K562 (cell line): Measurements from ENCODE around the gene SYK. TPM values are rescaled to one million over a fixed set of nuclear protein-coding genes. Genes with fewer than 3 reads are reported as not detected.

Experiments used
- ATAC-seq: fragments of 200-7000 bp; cut with Tn5 transposase; 3 replicates; pipeline ENCODE4 v1.9.1; 2020; ENCODE audit warnings: moderate library complexity
- BruUV-seq: library from RNA; stranded (reverse); fragments of 400-500 nt; replicated peaks from 2 replicates; lab custom pipeline; 2021; lab: Mats Ljungman, UMichigan
- CTCF ChIA-PET: fragments of 300-600 bp; formaldehyde crosslinking; extraction: SDS; loops from one replicate; lab custom pipeline; 2021; ENCODE audit warnings: low intra/inter-chr PET ratio; lab: Yijun Ruan, JAX
- POLR2A ChIA-PET: fragments of 300-600, 350-650 bp; sonication (Branson Sonifier 250); formaldehyde crosslinking; extraction: SDS; loops from one replicate; lab custom pipeline; 2021; ENCODE audit warnings: antibody characterized with exemption, inconsistent platforms; lab: Yijun Ruan, JAX
- DNase-seq, 4 experiments: peaks; one replicate each; pipeline versions ENCODE4 v3.0.0 to v3.0.0-alpha.2; 2011 to 2018; ENCODE audit warnings: low spot score in 3 of 4, mixed read lengths in 3 of 4; ENCODE audit errors: extremely low read depth in 1 of 4
- FAIRE-seq: peaks from 2 replicates; lab custom pipeline; 2011; peaks lifted over from hg19 to GRCh38; lab: Jason Lieb, UNC
- H2AFZ ChIP-seq: 2 replicates; pipeline ENCODE4 v1.6.0; 2011; ENCODE audit warnings: low read depth, low read length, control low read depth, inconsistent platforms
- H3K27ac ChIP-seq: fragments of 200-600 bp; 3 replicates; pipeline ENCODE4 v1.8.0; 2011; ENCODE audit warnings: low read depth, mild to moderate bottlenecking, control low read depth, inconsistent platforms, low read length, moderate library complexity, mixed read lengths; ENCODE audit errors: extremely low read depth
- H3K27me3 ChIP-seq, 2 experiments: fragments of 300-600 bp in 1 of 2; 2 replicates in 1 of 2; 3 replicates in 1 of 2; pipeline versions ENCODE4 v1.6.0 to v1.8.0; 2011; ENCODE audit warnings: inconsistent platforms in 2 of 2, low read length in 2 of 2, mild to moderate bottlenecking in 1 of 2, mixed read lengths in 1 of 2, moderate library complexity in 1 of 2; ENCODE audit not compliant: control insufficient read depth in 2 of 2, insufficient read depth in 2 of 2
- H3K36me3 ChIP-seq: fragments of 300-600 bp; 3 replicates; pipeline ENCODE4 v1.8.0; 2011; ENCODE audit warnings: mild to moderate bottlenecking, low read length, inconsistent platforms; ENCODE audit not compliant: control insufficient read depth, insufficient read depth
- H3K4me1 ChIP-seq, 2 experiments: fragments of 200-600 bp in 1 of 2; replicated peaks in 1 of 2; 2 replicates in 1 of 2; 3 replicates in 1 of 2; pipeline versions ENCODE4 v1.5.1 to v1.8.0; 2011; ENCODE audit warnings: inconsistent platforms in 2 of 2, low read length in 2 of 2, mild to moderate bottlenecking in 1 of 2, mixed read lengths in 1 of 2, moderate library complexity in 1 of 2; ENCODE audit not compliant: control insufficient read depth in 2 of 2, insufficient read depth in 2 of 2
- H3K4me2 ChIP-seq: 2 replicates; pipeline ENCODE4 v1.6.1; 2011; ENCODE audit warnings: low read length, control low read depth, inconsistent platforms, mixed read lengths; ENCODE audit not compliant: insufficient read depth
- H3K4me3 ChIP-seq: fragments of 200-600 bp; sonication (generic), shearing (Covaris generic); 2 replicates; pipeline ENCODE4 v1.5.1; 2016; ENCODE audit warnings: control low read depth, inconsistent platforms
- H3K79me2 ChIP-seq: fragments of 200-600 bp; 3 replicates; pipeline ENCODE4 v1.8.0; 2011; ENCODE audit warnings: low read length, inconsistent platforms; ENCODE audit not compliant: control insufficient read depth, insufficient read depth
- H3K9ac ChIP-seq, 2 experiments: 2 replicates each; pipeline versions ENCODE4 v1.6.0 to v1.6.1; 2011; ENCODE audit warnings: low read depth in 2 of 2, low read length in 2 of 2, control low read depth in 1 of 2, inconsistent platforms in 1 of 2, mild to moderate bottlenecking in 1 of 2, mixed read lengths in 1 of 2; ENCODE audit not compliant: insufficient read depth in 1 of 2
- H3K9me1 ChIP-seq: one replicate; pipeline ENCODE4 v1.6.0; 2011; ENCODE audit warnings: inconsistent platforms, mild to moderate bottlenecking, low read length, moderate library complexity; ENCODE audit not compliant: control insufficient read depth, insufficient read depth
- H3K9me3 ChIP-seq: replicated peaks from 2 replicates; pipeline ENCODE4 v1.5.1; 2011; ENCODE audit warnings: low read depth, low read length, inconsistent platforms; ENCODE audit not compliant: control insufficient read depth, insufficient read depth
- H4K20me1 ChIP-seq: replicated peaks from 2 replicates; pipeline ENCODE4 v1.6.1; 2011; ENCODE audit warnings: low read length, inconsistent platforms, mixed read lengths; ENCODE audit not compliant: control insufficient read depth, insufficient read depth
- ATF4 ChIP-seq: fragments of 450-650 bp; formaldehyde crosslinking; IDR thresholded peaks from 2 replicates; pipeline ENCODE4 v1.4.0; 2022; ENCODE audit warnings: mild to moderate bottlenecking, moderate library complexity
- BACH1 ChIP-seq: fragments of 200-800 bp; sonication (Bioruptor generic); IDR thresholded peaks from 2 replicates; pipeline ENCODE4 v1.6.1; 2016; ENCODE audit warnings: missing genetic modification characterization, missing compliant biosample characterization
- CAMTA2 ChIP-seq: fragments of 250-450 bp; sonication (Bioruptor Pico); conservative IDR thresholded peaks from 2 replicates; pipeline ENCODE4 v1.5.1; 2022
- DPF2 ChIP-seq: fragments of 450-650 bp; IDR thresholded peaks from 2 replicates; pipeline ENCODE4 v1.6.1; 2016
- E2F1 ChIP-seq: sonication (generic); formaldehyde crosslinking; IDR thresholded peaks from 2 replicates; pipeline ENCODE4 v1.8.1; 2023; ENCODE audit warnings: mild to moderate bottlenecking, missing genetic modification reagents, moderate library complexity
- EP300 ChIP-seq: IDR thresholded peaks from 2 replicates; pipeline ENCODE4 v1.6.1; 2012; ENCODE audit warnings: low read length, improper control_type of control experiment
- HMG20B ChIP-seq: fragments of 250-450 bp; sonication (Bioruptor Pico); IDR thresholded peaks from 2 replicates; pipeline ENCODE4 v1.5.0; 2021; ENCODE audit warnings: mild to moderate bottlenecking
- MAFG ChIP-seq: fragments of 450-650 bp; conservative IDR thresholded peaks from 2 replicates; pipeline ENCODE4 v1.6.1; 2016; ENCODE audit warnings: missing genetic modification characterization, missing compliant biosample characterization
- MYNN ChIP-seq, 2 experiments: sonication (generic); formaldehyde crosslinking in 1 of 2; IDR thresholded peaks; 2 replicates each; pipeline versions ENCODE4 v1.5.0 to v1.6.1; 2016 to 2020; ENCODE audit warnings: antibody characterized with exemption in 1 of 2, missing genetic modification reagents in 1 of 2
- POLR2H ChIP-seq: IDR thresholded peaks from 2 replicates; pipeline ENCODE4 v1.6.1; 2016; ENCODE audit warnings: missing genetic modification characterization, low read depth, mild to moderate bottlenecking, control low read depth, missing compliant biosample characterization, moderate library complexity
- USF1 ChIP-seq: sonication (generic); formaldehyde crosslinking; IDR thresholded peaks from 2 replicates; pipeline ENCODE4 v1.9.0; 2022; ENCODE audit warnings: mild to moderate bottlenecking, missing genetic modification reagents
- ZBTB9 ChIP-seq: fragments of 450-650 bp; formaldehyde crosslinking; IDR thresholded peaks from 2 replicates; pipeline ENCODE4 v1.4.0; 2020; ENCODE audit warnings: mild to moderate bottlenecking, moderate library complexity
- ZNF778 ChIP-seq: fragments of 450-650 bp; formaldehyde crosslinking; IDR thresholded peaks from 2 replicates; pipeline ENCODE4 v1.4.0; 2020; ENCODE audit warnings: mild to moderate bottlenecking, moderate library complexity
- WGBS: fragments of 100-300 bp; shearing (Covaris generic); methylation state at CpG from one replicate; pipeline ENCODE4 v1.1.6; 2016; ENCODE audit warnings: low coverage, mixed read lengths; ENCODE audit not compliant: insufficient coverage; ENCODE audit errors: missing lambda C conversion rate; 5-methylcytosine and 5-hydroxymethylcytosine counted together
- in situ Hi-C: fragments of 300-500 bp; cut with MboI; formaldehyde crosslinking; loops from 4 replicates; pipeline ENCODE4 v1.15.0; 2018; ENCODE audit warnings: inconsistent platforms, mixed read lengths
- intact Hi-C: fragments of 100-400 bp; cut with micrococcal nuclease; formaldehyde crosslinking; loops from 2 replicates; pipeline ENCODE4 v1.14.2; 2022
- polyA plus RNA-seq, 8 experiments: library from polyadenylated mRNA; depleted of rRNA in 4 of 8; stranded (reverse) in 5 of 8; unstranded in 3 of 8; fragments of >200 nt; fragmentation: Nextera tagmentation in 2 of 8; fragmentation: Illumina TruSeq in 1 of 8; extraction: Ambion mirVana in 2 of 8; extraction: Trizol in 1 of 8; gene quantifications; 2 replicates each; pipeline versions ENCODE4 v1.2.1 to v1.2.3, GENCODE V29; 2011 to 2014; ENCODE audit warnings: inconsistent platforms in 1 of 8, missing spikeins in 1 of 8
- total RNA-seq, 7 experiments: library from RNA; depleted of rRNA in 6 of 7; stranded (reverse); fragments of >200 nt in 6 of 7; fragmentation: Illumina TruSeq in 2 of 7; extraction: Trizol in 2 of 7; gene quantifications; 2 replicates each; pipeline versions ENCODE4 v1.2.1 to v1.2.3, GENCODE V29; 2011 to 2021; ENCODE audit warnings: low replicate concordance in 1 of 7

Gene SYK
- total and polyA plus RNA-seq, 9 of the 15 experiments (the other 6 are each of a cell fraction or from before 2014, with no cell fraction given) = 3.9 to 32.7 (median 16.7) TPM

GRCh38 chr9:90838581-90839154 lies 37.0 kb downstream of the SYK start (continued):
- TF ChIP-seq ZBTB9 (no peak), USF1 (CRISPR knock-in tag) (no peak), BACH1 (no peak), HMG20B (CRISPR knock-in tag) (no peak), EP300 (no peak), MAFG (no peak), POLR2H (tag) (no peak)

- in situ Hi-C loops = no loop called here
- H3K4me1 ChIP-seq = peaks cover 2 to 7% of the 10 kb centered on the region in 2 experiments; a peak in 3 of 5 replicates
- H3K36me3 ChIP-seq = peaks cover 2% of the 10 kb centered on the region; the same call in 2 of the 3 replicates
- H3K9me3 ChIP-seq = no peaks in the 10 kb centered on the region; the same call in 1 of the 2 replicates
- 0 out of 3 replicates have a peak, but pooled peaks cover 2% of the 10 kb centered on the region for H3K79me2 ChIP-seq
- H3K9ac ChIP-seq = no peak overlapping the region
- H4K20me1 ChIP-seq = no peaks in the 10 kb centered on the region; the same call in 1 of the 2 replicates
- no peaks in the 10 kb centered on the region for H3K9me1 ChIP-seq
- H2AFZ ChIP-seq = no peak overlapping the region
- H3K4me2 ChIP-seq = no peak overlapping the region
- H3K27me3 ChIP-seq = no peaks in the 10 kb centered on the region
- ATAC-seq (no peak), FAIRE-seq (no peak), DNase-seq (no peak)
- H3K27ac ChIP-seq = no peak overlapping the region
- 74% methylated on average over 6 of the region's 7 CpGs for WGBS
- POLR2A ChIA-PET = interaction anchor here (1.1 kb wide), 1 partner anchor 14 kb away, joined by 3 read pairs; no protein-coding TSS in a partner anchor
- intact Hi-C loops = no loop called here
- no TSS peak for BruUV-seq
- CTCF ChIA-PET = no interaction called here
- no peak overlapping the region for H3K4me3 ChIP-seq
- no peak for TF ChIP-seq MYNN (IDR thresholded peaks at IDR 0.05)
- no peak for TF ChIP-seq MYNN (CRISPR knock-in tag; IDR thresholded peaks at IDR 0.05)
- no peak for TF ChIP-seq DPF2
- no peak for TF ChIP-seq E2F1 (CRISPR knock-in tag)
- TF ChIP-seq ZNF778 (CRISPR knock-in tag) = no peak
- no peak for TF ChIP-seq CAMTA2 (CRISPR knock-in tag)
- TF ChIP-seq ATF4 (CRISPR knock-in tag) = no peak
Measured at GRCh38 chr9:90839183-90839728, 37.6 kb downstream of the SYK start.
